ENCODE measurements around the gene GAK. TPM values are rescaled to one million over a fixed set of nuclear protein-coding genes. Genes with fewer than 3 reads are reported as not detected.

The GAK gene
- polyA plus RNA-seq, 1 of the 3 experiments (the other 2 are of a cell fraction) = 35.9 TPM

DNA sequence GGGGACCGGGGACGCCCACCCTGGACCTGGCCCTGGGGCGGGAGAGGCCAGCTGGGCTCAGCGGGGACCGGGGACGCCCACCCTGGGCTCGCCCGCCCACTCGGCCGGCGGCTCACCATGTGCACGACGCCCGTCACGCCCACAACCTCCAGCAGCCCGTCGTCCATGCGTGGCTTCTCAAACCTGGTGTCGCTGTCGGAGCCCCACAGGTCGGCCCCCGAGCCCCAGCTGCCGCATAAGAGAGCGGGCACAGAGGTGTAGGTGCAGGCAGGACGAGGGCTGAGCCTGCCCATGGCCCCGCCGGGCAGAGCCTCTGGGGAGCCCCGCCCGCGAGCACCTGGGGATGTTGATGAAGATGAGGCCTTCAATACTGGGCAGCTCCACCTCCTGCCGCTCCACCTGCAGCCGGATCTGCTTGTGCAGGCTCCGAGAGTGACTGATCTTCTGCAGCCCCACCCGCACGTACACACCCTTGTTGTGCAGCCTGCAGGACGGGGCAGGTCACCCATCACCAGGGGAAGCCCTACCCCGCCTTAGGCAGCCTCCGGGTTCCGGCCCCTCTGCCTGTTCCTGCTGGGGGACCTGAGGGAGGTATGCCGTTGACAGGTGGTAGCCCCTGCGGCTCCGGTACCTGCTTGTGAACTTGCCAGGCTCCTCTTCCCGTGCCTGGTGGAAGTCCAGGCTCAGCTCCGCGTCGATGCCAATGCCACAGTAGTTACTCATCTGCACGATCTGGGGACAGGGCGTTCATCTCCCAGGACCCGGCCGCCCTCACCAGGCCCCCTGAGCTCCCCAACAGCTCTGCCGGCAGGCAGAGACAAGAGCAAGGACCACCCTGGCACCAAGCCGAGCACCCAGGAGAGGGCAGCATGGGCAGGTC lies 29.5 kb upstream of the GAK start:
- Histone ChIP-seq H3K4me3 (ENCODE audit: low read depth in 2 of 2, low read length in 1 of 2) (no peak overlapping the region), H3F3A (replicated peaks; ENCODE audit: insufficient read depth) (no peaks in the 10 kb centered on the region), H3K9ac (no peak overlapping the region), H3K4me1 (ENCODE audit: control insufficient read depth in 1 of 2, insufficient read depth in 2 of 2, low read depth in 1 of 2, low read length in 1 of 2) (no peaks in the 10 kb centered on the region), H3K79me2 (ENCODE audit: insufficient read depth) (no peaks in the 10 kb centered on the region), H3K36me3 (replicated peaks in 1 of 2; ENCODE audit: control insufficient read depth in 1 of 2, insufficient read depth in 2 of 2, low read length in 1 of 2) (peaks cover 0 to 63% of the 10 kb centered on the region in 2 experiments), H3K4me2 (no peak overlapping the region), H2AFZ (ENCODE audit: low read depth) (no peak overlapping the region), H3K27ac (ENCODE audit: low read depth in 2 of 2, low read length in 1 of 2) (no peak overlapping the region), H4K20me1 (ENCODE audit: insufficient read depth) (no peaks in the 10 kb centered on the region), H3K9me3 (no peaks in the 10 kb centered on the region), H3K27me3 (ENCODE audit: insufficient read depth) (no peaks in the 10 kb centered on the region), H3K9me2 (no peaks in the 10 kb centered on the region)
- ChIA-PET POLR2A (no interaction called here), CTCF (interaction anchor here (0.9 to 1.2 kb wide), 3 partner anchors 25 to 219 kb away, joined by 3 read pairs; partner anchors contain the start of gene IDUA)
- no peak for TF ChIP-seq TCF12 (IDR thresholded peaks at IDR 0.05)
- no peak for TF ChIP-seq RXRA (IDR thresholded peaks at IDR 0.05; ENCODE audit: borderline replicate concordance, low read depth)
- TF ChIP-seq JUND (IDR thresholded peaks at IDR 0.05) = no peak
- TF ChIP-seq EP300 (IDR thresholded peaks at IDR 0.05; ENCODE audit: borderline replicate concordance in 1 of 2, low read depth in 1 of 2, low read length in 1 of 2) = no peak
- TF ChIP-seq REST (IDR thresholded peaks at IDR 0.05; ENCODE audit: low read depth, low read length) = no peak
- TF ChIP-seq SMC3 (IDR thresholded peaks at IDR 0.05; ENCODE audit: low read depth, low read length) = no peak
- TF ChIP-seq YY1 (IDR thresholded peaks at IDR 0.05; ENCODE audit: low read depth) = no peak
- no peak for TF ChIP-seq NRF1 (IDR thresholded peaks at IDR 0.05; ENCODE audit: low read depth, low read length)
- no peak for TF ChIP-seq RFX5 (IDR thresholded peaks at IDR 0.05; ENCODE audit: low read length)
- no peak for TF ChIP-seq MEF2A (IDR thresholded peaks at IDR 0.05; ENCODE audit: borderline replicate concordance, low read depth)
- TF ChIP-seq, protein P1, sequence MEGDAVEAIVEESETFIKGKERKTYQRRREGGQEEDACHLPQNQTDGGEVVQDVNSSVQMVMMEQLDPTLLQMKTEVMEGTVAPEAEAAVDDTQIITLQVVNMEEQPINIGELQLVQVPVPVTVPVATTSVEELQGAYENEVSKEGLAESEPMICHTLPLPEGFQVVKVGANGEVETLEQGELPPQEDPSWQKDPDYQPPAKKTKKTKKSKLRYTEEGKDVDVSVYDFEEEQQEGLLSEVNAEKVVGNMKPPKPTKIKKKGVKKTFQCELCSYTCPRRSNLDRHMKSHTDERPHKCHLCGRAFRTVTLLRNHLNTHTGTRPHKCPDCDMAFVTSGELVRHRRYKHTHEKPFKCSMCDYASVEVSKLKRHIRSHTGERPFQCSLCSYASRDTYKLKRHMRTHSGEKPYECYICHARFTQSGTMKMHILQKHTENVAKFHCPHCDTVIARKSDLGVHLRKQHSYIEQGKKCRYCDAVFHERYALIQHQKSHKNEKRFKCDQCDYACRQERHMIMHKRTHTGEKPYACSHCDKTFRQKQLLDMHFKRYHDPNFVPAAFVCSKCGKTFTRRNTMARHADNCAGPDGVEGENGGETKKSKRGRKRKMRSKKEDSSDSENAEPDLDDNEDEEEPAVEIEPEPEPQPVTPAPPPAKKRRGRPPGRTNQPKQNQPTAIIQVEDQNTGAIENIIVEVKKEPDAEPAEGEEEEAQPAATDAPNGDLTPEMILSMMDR (IDR thresholded peaks at IDR 0.05) = no peak
- TF ChIP-seq FOXM1 (IDR thresholded peaks at IDR 0.05; ENCODE audit: low read depth) = no peak
- TF ChIP-seq, protein P2, sequence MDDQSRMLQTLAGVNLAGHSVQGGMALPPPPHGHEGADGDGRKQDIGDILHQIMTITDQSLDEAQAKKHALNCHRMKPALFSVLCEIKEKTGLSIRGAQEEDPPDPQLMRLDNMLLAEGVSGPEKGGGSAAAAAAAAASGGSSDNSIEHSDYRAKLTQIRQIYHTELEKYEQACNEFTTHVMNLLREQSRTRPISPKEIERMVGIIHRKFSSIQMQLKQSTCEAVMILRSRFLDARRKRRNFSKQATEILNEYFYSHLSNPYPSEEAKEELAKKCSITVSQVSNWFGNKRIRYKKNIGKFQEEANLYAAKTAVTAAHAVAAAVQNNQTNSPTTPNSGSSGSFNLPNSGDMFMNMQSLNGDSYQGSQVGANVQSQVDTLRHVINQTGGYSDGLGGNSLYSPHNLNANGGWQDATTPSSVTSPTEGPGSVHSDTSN (IDR thresholded peaks at IDR 0.05) = no peak
- no peak for TF ChIP-seq FOXJ3 (CRISPR knock-in tag; IDR thresholded peaks at IDR 0.05)
- TF ChIP-seq POLR2AphosphoS5 (IDR thresholded peaks at IDR 0.05; ENCODE audit: low read depth, low read length) = no peak
- TF ChIP-seq GABPA (IDR thresholded peaks at IDR 0.05; ENCODE audit: low read depth) = no peak
- no peak for TF ChIP-seq ZBTB33 (IDR thresholded peaks at IDR 0.05; ENCODE audit: borderline replicate concordance, low read depth)
- TF ChIP-seq SIN3A (IDR thresholded peaks at IDR 0.05; ENCODE audit: borderline replicate concordance, low read depth, low read length) = no peak
- TF ChIP-seq RAD21 (IDR thresholded peaks at IDR 0.05; ENCODE audit: low read length) = no peak
- TF ChIP-seq NFIC (IDR thresholded peaks at IDR 0.05; ENCODE audit: borderline replicate concordance) = no peak
- 93% methylated on average over 10 of the region's 52 CpGs for WGBS (ENCODE audit: low lambda C conversion rate)
- DNase-seq = no peak

Measured in SK-N-SH (cell line).